ENCODE results near the gene PCNX2. TPM values are rescaled to one million over a fixed set of nuclear protein-coding genes. Genes with fewer than 3 reads are reported as not detected.
A peak's percentile ranks its signal among the peaks of the same experiment; 100 is the strongest.

The PCNX2 gene
- total and polyA plus RNA-seq, 2 donors (not counting 3 experiments of a cell fraction or from before 2014, with no cell fraction given) = 6.6 to 11.0 TPM

GRCh38 chr1:233294913-233295236 is 650 bp downstream of the PCNX2 start:
- no peaks in the 10 kb centered on the region for H3K9me3 ChIP-seq (replicated peaks; ENCODE audit: control insufficient read depth, insufficient read depth, low read length)
- no TSS peak for BruUV-seq (replicated peaks)
- H4K20me1 ChIP-seq (replicated peaks; ENCODE audit: control insufficient read depth, extremely low read depth, insufficient read depth, low read length) = no peaks in the 10 kb centered on the region
- peak overlapping the region; percentile 100 for H2AFZ ChIP-seq (ENCODE audit: low read depth, low read length)
- peak overlapping the region; percentile 77 to 96 (median 82) for H3K4me3 ChIP-seq (replicated peaks in 1 of 3; ENCODE audit: insufficient read depth in 1 of 3, low read depth in 1 of 3, low read length in 3 of 3)
- peak overlapping the region; percentile 43 for H3K27ac ChIP-seq (ENCODE audit: insufficient read depth, low read depth, low read length)
- FAIRE-seq (peak; percentile 81), DNase-seq (ENCODE audit: low read depth, low spot score) (peak; percentile 52)
- peaks cover 0 to 5% of the 10 kb centered on the region in 2 experiments for H3K27me3 ChIP-seq (ENCODE audit: control insufficient read depth in 2 of 2, insufficient read depth in 2 of 2, low read length in 2 of 2)
- no peaks in the 10 kb centered on the region for H3K79me2 ChIP-seq (ENCODE audit: control insufficient read depth, insufficient read depth, low read length)
- H3K9ac ChIP-seq (replicated peaks; ENCODE audit: extremely low read depth, insufficient read depth, low read length) = peak overlapping the region; percentile 64
- no peaks in the 10 kb centered on the region for H3K36me3 ChIP-seq (ENCODE audit: control insufficient read depth in 2 of 2, extremely low read depth in 1 of 2, insufficient read depth in 2 of 2, low read length in 2 of 2)
- H3K9me1 ChIP-seq (replicated peaks; ENCODE audit: control insufficient read depth, extremely low read depth, insufficient read depth, low read length) = no peaks in the 10 kb centered on the region
- intact Hi-C loops (cut with micrococcal nuclease) (no loop called here), dilution Hi-C loops (cut with MboI; ENCODE audit: extremely low pct_ligation_motif_present, low sequenced_read_pairs) (no loop called here)
- ChIA-PET CTCF (interaction anchor here (4.4 kb wide), 1 partner anchor 10 kb away, joined by 23 read pairs; no protein-coding TSS in a partner anchor), POLR2A (no interaction called here)
- H3K4me2 ChIP-seq (ENCODE audit: insufficient read depth, low read length) = peak overlapping the region; percentile 95
- TF ChIP-seq JUN (IDR thresholded peaks at IDR 0.05; ENCODE audit: borderline replicate concordance, insufficient read depth, insufficient read length, low read depth) (peak; percentile 66), FOS (IDR thresholded peaks at IDR 0.05; ENCODE audit: borderline replicate concordance, insufficient read depth, low read length) (peak; percentile 84), POLR2A (IDR thresholded peaks at IDR 0.05; ENCODE audit: low read depth, low read length) (no peak)
- H3K4me1 ChIP-seq (ENCODE audit: control insufficient read depth, extremely low read depth, insufficient read depth, low read length) = peaks cover 7% of the 10 kb centered on the region

- ChIA-PET CTCF (interaction anchor here (4.4 kb wide), 1 partner anchor 11 kb away, joined by 23 read pairs; no protein-coding TSS in a partner anchor), POLR2A (no interaction called here)
- intact Hi-C loops (cut with micrococcal nuclease) (no loop called here), dilution Hi-C loops (cut with MboI; ENCODE audit: extremely low pct_ligation_motif_present, low sequenced_read_pairs) (no loop called here)
- Histone ChIP-seq H3K36me3 (ENCODE audit: control insufficient read depth in 2 of 2, extremely low read depth in 1 of 2, insufficient read depth in 2 of 2, low read length in 2 of 2) (no peaks in the 10 kb centered on the region), H3K79me2 (ENCODE audit: control insufficient read depth, insufficient read depth, low read length) (no peaks in the 10 kb centered on the region), H3K4me2 (ENCODE audit: insufficient read depth, low read length) (no peak overlapping the region), H3K4me3 (replicated peaks in 1 of 3; ENCODE audit: insufficient read depth in 1 of 3, low read depth in 1 of 3, low read length in 3 of 3) (no peak overlapping the region), H3K27ac (ENCODE audit: insufficient read depth, low read depth, low read length) (no peak overlapping the region), H2AFZ (ENCODE audit: low read depth, low read length) (no peak overlapping the region), H3K9ac (replicated peaks; ENCODE audit: extremely low read depth, insufficient read depth, low read length) (no peak overlapping the region), H3K9me3 (replicated peaks; ENCODE audit: control insufficient read depth, insufficient read depth, low read length) (no peaks in the 10 kb centered on the region), H3K9me1 (replicated peaks; ENCODE audit: control insufficient read depth, extremely low read depth, insufficient read depth, low read length) (no peaks in the 10 kb centered on the region), H3K4me1 (ENCODE audit: control insufficient read depth, extremely low read depth, insufficient read depth, low read length) (peaks cover 7% of the 10 kb centered on the region), H3K27me3 (ENCODE audit: control insufficient read depth in 2 of 2, insufficient read depth in 2 of 2, low read length in 2 of 2) (peaks cover 0 to 2% of the 10 kb centered on the region in 2 experiments), H4K20me1 (replicated peaks; ENCODE audit: control insufficient read depth, extremely low read depth, insufficient read depth, low read length) (no peaks in the 10 kb centered on the region)
- no peak for FAIRE-seq
- TSS peak; percentile 35 for BruUV-seq (replicated peaks)
- no peak for TF ChIP-seq EZH2 (IDR thresholded peaks at IDR 0.05; ENCODE audit: borderline replicate concordance, low read depth, low read length, severe bottlenecking)
- no peak for TF ChIP-seq JUN (IDR thresholded peaks at IDR 0.05; ENCODE audit: borderline replicate concordance, insufficient read depth, insufficient read length, low read depth)
- TF ChIP-seq MYC (IDR thresholded peaks at IDR 0.05; ENCODE audit: low read depth, low read length) = no peak
- no peak for TF ChIP-seq POLR2A (IDR thresholded peaks at IDR 0.05; ENCODE audit: low read depth, low read length)
- no peak for TF ChIP-seq GATA2 (IDR thresholded peaks at IDR 0.05; ENCODE audit: insufficient read depth, insufficient read length, low read depth, low read length)
- no peak for TF ChIP-seq POLR2AphosphoS5 (IDR thresholded peaks at IDR 0.05; ENCODE audit: insufficient read depth, low read depth, low read length)
- TF ChIP-seq MAX (IDR thresholded peaks at IDR 0.05; ENCODE audit: insufficient read depth, insufficient read length) = no peak
- no peak for TF ChIP-seq FOS (IDR thresholded peaks at IDR 0.05; ENCODE audit: borderline replicate concordance, insufficient read depth, low read length)
- TF ChIP-seq CTCF (IDR thresholded peaks at IDR 0.05; ENCODE audit: extremely low read depth in 1 of 2, insufficient read depth in 1 of 2, low read depth in 1 of 2, low read length in 2 of 2) = no peak
- DNase-seq (ENCODE audit: low read depth, low spot score) = no peak
Observed at GRCh38 chr1:233293556-233294446, 1.7 kb downstream of the PCNX2 start.
